HG03139 (cell line): ENCODE data around the gene MAP2.

Experiments used
- ATAC-seq: cut with Tn5 transposase; IDR thresholded peaks from one replicate; pipeline ENCODE4 v1.9.1; 2021; ENCODE audit not compliant: unreplicated experiment

MAP2 gene, protein sequence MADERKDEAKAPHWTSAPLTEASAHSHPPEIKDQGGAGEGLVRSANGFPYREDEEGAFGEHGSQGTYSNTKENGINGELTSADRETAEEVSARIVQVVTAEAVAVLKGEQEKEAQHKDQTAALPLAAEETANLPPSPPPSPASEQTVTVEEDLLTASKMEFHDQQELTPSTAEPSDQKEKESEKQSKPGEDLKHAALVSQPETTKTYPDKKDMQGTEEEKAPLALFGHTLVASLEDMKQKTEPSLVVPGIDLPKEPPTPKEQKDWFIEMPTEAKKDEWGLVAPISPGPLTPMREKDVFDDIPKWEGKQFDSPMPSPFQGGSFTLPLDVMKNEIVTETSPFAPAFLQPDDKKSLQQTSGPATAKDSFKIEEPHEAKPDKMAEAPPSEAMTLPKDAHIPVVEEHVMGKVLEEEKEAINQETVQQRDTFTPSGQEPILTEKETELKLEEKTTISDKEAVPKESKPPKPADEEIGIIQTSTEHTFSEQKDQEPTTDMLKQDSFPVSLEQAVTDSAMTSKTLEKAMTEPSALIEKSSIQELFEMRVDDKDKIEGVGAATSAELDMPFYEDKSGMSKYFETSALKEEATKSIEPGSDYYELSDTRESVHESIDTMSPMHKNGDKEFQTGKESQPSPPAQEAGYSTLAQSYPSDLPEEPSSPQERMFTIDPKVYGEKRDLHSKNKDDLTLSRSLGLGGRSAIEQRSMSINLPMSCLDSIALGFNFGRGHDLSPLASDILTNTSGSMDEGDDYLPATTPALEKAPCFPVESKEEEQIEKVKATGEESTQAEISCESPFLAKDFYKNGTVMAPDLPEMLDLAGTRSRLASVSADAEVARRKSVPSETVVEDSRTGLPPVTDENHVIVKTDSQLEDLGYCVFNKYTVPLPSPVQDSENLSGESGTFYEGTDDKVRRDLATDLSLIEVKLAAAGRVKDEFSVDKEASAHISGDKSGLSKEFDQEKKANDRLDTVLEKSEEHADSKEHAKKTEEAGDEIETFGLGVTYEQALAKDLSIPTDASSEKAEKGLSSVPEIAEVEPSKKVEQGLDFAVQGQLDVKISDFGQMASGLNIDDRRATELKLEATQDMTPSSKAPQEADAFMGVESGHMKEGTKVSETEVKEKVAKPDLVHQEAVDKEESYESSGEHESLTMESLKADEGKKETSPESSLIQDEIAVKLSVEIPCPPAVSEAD (N-terminal part only)

DNA sequence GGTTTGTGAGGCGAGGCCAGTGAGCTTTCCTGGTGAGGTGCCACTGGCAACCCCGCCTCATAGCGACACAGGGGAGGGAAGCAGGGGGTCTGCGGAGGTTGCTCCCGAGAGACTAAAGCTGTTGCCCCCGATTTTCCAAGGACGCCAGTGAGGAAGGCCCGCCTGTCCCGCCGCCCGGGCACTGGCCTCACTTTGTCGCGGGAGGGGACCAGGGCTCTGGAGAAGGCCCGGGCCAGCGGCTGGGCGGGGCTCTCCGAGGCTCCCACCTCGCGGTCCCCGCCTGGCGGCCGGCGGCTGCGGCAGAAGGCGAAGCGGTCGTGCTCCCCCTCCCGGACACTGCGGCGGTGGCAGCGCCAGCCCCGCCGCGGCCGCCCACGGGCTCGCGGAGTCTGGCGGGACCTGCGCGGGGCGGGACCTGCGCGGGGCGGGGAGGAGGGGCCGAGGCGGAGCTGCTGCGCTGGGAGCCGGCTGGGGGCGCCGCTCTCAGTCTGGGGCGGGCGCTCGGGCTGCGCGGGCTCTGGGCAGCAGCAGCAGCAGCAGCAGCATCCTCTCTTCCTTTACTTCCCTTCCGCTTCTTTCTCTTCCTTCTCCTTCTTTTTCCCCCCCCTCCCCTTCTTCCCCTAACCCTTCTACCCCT is at the start of gene MAP2:
TSS of gene MAP2 (plus strand) at position 486 of the 637 bp plus-strand sequence. CDS start 229,124 bp downstream, outside the sequence.
- peak; percentile 97 for ATAC-seq

DNA sequence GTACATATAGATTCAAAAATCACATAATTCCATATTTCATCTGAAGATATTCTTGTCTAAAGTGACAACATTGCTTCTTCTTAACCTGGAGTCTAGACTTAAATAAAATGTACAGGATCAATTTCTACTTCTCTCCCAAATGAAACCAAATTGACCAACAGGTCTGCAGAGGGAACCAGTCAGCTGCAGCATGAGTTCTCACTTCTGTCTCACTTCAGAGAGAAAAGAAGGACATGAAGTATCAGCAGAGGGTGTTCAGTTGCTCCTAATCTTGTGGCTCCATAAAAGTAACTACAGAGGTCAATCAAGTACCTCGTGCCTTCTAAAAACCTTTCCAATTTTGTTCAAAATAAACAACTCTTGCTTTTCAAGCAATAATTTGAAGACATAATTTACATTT is 47.2 kb upstream of the MAP2 start:
- no peak for ATAC-seq

DNA sequence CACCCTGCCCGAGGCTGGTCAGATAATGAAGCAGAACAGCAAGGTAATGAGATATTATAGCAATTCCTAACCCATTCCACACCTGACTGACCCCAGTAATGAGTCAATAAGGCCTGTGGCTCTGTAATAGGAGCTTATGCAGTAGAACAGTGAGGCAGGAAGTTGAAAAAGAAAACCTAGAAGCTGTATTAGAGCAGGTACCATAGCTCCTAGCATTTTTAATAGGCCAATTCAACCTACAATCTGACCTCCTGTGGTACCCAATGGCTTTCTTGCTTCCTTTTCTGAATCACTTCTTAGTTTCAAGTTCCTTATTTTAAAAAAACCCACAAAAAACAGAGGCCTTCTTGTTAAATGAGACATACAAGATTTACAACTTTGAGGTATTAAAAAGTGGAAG is 43.6 kb upstream of the MAP2 start:
- peak; percentile 99 for ATAC-seq

DNA sequence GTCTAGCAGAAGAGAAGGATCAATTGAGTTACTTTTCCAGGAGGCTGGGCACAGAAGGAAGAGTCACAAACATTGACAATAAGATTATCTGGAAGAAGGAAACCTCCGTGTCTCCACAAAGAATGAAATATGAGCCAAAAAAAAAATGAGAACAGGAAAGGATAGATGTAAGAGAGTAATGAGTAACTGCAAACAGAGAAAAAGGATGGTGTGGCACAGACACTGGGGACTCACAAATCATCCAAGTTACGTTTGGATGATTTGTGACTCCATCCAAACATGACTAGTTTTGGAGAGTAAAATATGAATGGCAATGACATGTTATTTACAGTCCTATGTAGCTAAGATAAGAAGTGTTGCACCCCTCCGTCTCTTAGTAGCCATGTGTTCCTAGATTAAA is 42.8 kb upstream of the MAP2 start:
- no peak for ATAC-seq

DNA sequence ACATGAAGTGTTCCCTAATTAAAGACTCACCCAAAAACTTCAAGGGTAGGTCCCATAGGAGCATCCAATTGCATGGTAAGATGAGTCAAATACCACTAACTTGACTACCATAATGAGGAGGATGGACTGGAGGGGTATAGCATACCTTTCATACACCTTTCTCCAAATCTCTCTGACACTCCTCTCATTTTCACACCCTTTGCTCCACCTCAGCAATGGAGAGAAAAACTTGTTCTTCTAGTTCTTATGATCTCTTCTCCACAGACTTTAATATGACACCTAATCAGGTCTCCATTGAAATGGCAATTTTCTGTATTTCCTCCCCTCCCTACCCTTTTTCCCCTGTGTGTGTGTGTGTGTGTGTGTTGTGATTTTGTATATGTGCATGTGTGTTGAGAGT is 41.1 kb upstream of the MAP2 start:
- no peak for ATAC-seq

DNA sequence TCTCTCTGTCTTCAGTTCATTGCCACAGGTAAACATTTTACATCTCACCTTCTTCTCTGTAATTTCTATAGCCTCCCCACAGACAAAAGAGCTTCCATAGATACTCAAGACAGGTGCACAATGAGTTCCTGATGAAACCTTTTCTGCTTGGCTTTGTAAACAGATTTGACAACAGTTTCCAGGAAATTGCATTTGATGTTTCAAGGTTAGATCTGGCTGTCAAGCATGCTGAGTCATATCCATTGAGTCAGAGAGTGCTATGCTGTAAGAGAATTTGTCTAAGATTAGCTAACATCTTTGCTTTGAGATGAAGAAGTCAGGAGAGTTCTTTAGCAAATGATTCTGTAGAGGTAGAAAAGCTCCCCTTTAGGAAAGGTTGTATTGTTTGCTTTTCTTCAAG is 40.6 kb upstream of the MAP2 start:
- ATAC-seq, result no peak

DNA sequence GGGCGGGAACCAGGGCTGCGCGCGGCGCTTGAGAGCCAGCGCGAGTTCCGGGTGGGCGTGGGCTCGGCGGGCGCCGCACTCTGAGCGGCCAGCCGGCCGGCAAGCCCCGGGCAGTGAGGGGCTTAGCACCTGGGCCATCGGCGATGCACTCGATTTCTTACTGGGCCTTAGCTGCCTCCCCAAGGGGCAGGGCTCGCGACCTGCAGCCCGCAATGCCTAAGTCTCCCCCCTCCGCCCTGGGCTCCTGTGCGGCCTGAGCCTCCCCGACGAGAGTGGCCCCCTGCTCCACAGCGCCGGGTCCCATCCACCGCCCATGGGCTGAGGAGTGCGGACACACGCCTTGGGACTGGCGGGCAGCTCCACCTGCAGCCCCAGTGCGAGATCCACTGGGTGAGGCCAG is 36.5 kb upstream of the MAP2 start:
- ATAC-seq, result no peak

DNA sequence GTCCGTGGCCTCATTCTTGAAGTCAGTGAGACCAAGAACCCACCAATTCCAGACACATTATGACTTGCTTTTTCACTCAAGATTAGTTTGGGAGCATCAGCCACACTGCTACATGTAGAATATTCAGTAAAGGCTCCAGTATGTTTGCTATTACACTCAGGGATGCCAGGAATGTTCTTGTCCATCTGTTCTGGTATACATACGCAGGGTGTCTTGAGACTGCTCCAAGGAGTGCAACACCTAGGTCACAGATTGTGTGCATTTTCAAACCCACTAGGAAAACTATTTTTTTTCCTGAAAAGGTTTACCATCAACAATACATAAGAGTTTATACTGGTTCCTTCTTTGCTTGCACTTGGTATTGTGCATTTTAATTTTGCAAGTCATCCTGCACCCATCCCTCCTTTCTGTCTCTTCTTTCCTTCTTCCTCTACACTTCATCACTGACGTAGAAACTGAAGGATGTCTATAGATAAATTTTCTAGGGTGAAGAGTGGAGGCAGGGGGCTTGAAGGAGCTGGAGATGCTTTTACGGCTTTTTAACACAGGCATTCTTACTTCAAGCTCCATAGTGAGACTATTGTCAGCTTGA is 35.3 kb upstream of the MAP2 start:
- no peak for ATAC-seq

DNA sequence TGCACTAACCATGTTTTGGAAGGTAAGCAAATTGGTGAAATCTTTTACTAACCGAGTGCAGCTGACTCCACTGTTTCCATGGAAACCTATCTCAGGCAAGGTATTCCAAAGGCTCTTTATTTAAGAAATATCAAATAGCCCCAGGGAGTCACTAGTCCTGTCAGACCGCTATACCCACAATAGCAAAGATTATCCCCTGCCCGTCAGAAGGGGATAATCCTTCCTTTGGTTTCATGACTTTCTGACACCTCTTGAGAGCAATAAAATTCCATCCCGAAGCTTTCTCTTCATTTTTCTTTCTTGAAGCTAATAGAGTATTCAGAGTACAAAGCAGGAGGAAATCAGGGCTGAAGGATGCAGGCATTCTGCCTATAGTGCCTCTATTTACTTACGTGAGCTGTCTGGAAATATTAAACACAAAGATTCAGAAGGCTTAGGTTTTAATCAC is 34.7 kb upstream of the MAP2 start:
- ATAC-seq, result no peak

DNA sequence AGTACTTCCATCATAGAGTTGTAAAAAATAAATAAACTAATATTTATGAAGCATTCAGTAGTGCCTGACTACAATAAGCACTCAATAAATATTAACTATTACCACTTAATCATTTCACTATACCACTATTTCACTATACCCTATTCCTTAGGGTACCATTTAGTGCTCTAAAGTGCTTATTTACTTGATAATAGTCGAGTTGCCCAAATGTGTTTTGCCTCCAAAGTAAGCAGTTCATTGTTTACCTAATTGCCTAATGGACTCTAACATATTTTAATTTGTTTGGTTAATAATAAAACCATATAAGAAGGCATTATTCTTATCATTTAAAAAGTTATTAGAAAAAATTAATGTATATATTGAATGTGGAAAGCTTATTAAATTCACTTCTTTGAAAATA is 33.0 kb upstream of the MAP2 start:
- ATAC-seq, result no peak

DNA sequence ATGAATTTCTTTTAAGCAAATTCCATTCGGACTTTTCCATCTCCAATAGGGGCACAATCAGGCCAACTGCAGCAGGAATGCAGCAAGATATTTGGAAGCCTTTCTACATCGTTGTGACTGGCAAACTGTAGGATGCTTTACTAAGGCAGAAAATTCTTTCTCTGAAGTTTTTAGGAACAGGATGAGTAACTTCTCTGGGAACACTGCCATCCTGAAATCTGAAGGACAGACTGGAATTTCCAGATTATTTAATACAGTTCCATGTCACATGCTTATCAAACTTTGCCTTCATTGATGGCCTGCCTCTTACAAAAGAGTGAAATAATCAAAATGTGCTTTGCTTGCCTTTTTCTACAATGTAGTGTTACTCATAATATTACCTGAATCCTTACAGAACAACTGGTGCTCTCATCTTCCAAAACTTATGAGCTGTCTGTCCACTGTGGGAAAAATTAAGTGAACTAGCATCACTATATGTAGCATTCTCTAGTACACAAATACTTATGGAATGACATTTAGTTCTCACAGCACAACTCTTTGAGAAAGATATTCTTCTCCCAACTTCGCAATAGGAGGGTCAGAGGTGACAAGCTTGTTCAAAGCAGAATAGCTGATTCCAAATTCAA is 32.0 kb upstream of the MAP2 start:
- no peak for ATAC-seq

DNA sequence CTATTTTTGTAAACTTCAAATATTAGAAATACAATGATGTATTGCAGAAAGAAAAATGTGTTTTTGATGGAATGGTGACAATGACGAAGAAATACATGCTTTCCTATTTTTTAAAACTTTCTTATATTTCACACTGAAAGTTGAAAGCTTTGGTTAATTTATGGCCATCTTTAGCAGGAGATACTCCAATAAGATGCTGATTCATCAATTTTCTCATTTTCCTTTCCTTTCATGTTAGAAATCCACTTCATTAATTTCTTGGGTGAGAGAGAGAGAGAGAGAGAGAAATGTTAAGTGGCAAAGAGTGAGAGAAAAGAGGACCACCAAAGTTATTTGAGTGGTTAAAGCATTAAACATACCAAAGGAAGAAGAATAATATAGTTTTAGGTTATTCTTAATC is 28.6 kb upstream of the MAP2 start:
- no peak for ATAC-seq

DNA sequence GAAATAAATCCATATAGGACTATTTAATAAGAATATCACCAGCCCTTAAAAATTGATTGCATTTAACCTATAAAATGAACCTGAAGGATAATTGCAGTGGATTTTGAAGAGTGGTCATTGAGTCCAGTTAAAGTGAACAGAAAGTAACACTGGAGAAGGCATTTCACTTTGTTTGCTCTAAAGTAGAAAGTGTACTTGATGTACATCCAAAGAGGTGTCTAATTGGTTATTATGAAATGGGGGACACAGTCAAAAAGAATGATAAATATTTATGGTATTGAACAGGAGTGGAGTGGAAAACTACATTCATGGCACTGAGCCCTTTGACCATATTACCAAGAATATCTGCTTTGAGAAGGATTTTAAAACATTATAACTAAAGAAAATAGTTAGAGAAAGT is 28.2 kb upstream of the MAP2 start:
- ATAC-seq, result no peak

DNA sequence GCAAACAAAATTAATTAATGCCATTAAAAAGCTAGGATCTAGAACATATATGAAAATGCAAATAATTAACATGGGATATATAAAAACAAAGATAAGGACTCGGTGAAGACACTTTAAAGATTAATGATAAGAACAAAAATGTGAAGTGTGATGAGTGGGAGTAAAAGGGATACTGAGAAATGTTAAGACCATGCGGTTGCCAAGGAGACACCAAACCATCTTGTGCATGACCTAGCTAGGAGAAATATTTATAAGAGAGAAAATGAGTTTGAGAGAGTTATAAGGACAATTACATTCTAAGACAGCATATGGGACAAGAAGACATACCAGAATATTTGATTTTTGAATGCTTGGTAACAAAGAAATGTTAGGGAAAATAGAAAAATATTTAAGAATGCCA is 25.4 kb upstream of the MAP2 start:
- no peak for ATAC-seq

DNA sequence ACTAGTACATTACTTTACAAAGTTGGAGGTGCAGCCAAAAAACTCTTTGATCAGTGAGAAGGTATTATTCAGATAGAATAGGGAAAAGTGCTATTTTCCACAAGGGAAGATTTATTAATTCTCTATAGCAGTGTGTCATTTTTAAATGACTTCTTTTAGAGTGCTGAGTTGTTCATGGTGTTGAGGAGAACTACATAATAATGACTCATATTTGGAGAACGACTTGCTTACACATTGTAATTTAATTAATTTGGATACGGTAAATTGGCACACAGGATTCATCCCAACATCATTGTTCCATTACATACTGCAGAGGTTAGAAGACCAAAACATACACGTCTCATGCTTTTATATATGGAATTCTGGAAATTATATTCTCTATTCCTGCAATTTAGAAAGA is 22.1 kb upstream of the MAP2 start:
- no peak for ATAC-seq

DNA sequence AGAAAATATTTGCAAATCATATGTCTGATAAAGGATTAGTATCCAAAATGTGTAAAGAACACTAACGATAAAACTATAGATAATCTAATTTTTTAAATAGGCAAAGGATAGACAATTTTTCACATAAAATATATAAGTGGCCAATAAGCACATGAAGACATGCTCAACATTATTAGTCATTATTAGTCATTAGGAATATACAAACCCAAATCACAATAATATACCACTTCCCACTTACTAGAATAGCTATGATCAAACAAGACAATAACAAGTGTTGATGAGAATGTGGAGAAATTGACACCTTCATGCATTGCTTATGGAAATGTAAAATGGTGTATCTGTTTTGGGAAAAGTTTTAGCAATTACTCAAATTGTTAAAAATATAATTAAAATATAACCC is 12.6 kb upstream of the MAP2 start:
- no peak for ATAC-seq

DNA sequence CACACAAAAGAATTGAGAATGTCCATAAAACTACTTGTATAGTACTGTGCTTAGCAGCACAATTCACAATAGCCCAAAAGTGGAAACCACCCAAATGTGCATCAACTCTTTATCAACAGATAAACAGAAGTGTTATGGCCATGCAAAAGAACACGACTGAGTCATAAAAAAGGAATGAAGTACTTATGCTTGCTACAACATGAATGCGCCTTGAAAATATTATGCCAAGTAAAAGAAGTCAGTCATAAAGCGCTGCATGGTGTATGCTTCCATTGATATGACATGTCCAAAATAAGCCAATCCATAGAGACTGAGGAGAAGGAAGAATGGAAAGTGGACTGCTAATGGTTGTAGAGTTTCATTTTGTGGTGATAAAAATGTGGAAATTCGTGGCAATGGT is 12.1 kb upstream of the MAP2 start:
- ATAC-seq, result no peak

DNA sequence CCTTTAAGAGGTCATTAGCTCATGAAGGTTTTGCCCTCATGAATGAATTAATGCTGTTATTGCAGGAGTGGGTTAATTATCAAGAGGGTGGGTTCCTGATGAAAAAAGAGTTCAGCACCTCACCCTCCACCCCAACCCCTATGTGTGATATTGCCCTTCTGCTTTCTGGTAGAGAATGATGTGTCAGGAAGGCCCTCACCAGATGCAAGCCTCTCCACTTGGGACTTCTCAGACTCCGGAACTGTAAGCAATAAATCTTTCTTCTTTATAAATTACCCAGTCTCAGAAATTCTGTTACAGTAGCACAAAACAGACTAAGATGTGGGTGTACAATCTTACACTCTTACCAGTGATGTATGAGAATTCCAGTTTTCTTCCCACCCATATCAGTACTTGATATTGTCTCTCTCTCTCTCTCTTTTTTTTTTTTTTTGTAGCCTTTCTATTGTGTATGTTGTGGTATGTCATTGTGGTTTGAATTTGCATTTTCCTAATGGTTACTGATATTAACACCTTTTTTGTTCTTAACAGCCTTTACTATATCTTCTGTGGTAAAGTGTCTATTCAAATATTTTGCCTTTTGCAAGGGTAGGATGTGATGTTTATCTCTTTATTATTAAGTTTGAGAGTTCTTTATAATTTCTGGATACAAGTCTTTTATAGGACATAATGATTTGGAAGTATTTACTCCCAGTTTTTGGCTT is 10.4 kb upstream of the MAP2 start:
- ATAC-seq, result no peak

DNA sequence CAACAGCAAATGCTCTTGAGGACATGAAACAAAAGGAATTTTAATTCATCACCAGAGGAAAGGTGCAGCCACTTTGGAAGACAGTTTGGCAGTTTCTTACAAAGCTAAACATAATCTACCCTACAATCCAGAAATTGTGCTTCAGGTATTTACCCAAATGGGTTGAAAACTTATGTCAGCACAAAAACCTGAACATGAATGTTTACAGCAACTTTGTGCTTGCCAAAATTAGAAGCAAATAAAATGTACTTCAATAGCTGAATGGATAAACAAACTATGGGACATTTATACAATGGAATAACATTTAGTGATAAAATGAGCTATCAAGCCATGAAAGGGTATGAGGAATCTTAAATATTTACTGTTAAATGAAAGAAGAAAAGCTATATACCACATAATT is 6.9 kb upstream of the MAP2 start:
- no peak for ATAC-seq
